Inferior parietal cortex (tissue), 1 donor: ENCODE data around the gene NCF4.

ENCODE experiments used
- DNase-seq: peaks from one replicate; pipeline ENCODE4 v3.0.0-alpha.2; 2016; ENCODE audit errors: extremely low spot score

The NCF4 gene

GRCh38 chr22:36860821-36861659, at the start of gene NCF4:
Gene NCF4, plus strand, starts transcription at chr22:36861006. Its CDS starts 166 bp downstream, at chr22:36861172.
- peak; percentile 24 for DNase-seq

GRCh38 chr22:36811094-36811800, 49.6 kb upstream of the NCF4 start:
- DNase-seq: no peak

GRCh38 chr22:36814801-36815200, 46.0 kb upstream of the NCF4 start:
- DNase-seq: no peak

- no peak for DNase-seq
Measured at GRCh38 chr22:36815558-36816338, 45.1 kb upstream of the NCF4 start.

- no peak for DNase-seq
Measured at GRCh38 chr22:36816339-36816635, 44.5 kb upstream of the NCF4 start.

- DNase-seq: peak; percentile 13
Measured at GRCh38 chr22:36816636-36817524, 43.9 kb upstream of the NCF4 start, which contains the start of gene PVALB. Gene PVALB, minus strand, starts transcription at chr22:36817035. Its CDS starts 30 bp downstream, at chr22:36817005.

- no peak for DNase-seq
Measured at GRCh38 chr22:36817525-36817848, 43.3 kb upstream of the NCF4 start.

GRCh38 chr22:36818010-36818642, 42.7 kb upstream of the NCF4 start:
- DNase-seq: no peak

GRCh38 chr22:36819112-36819511, 41.7 kb upstream of the NCF4 start:
- DNase-seq: no peak

- DNase-seq: no peak
Measured at GRCh38 chr22:36822581-36822980, 38.2 kb upstream of the NCF4 start.

- DNase-seq: no peak
Measured at GRCh38 chr22:36823186-36823839, 37.5 kb upstream of the NCF4 start.

GRCh38 chr22:36824655-36825054, 36.2 kb upstream of the NCF4 start:
- DNase-seq: no peak

GRCh38 chr22:36826262-36826661, 34.5 kb upstream of the NCF4 start:
- DNase-seq: no peak

GRCh38 chr22:36828815-36829214, 32.0 kb upstream of the NCF4 start:
- no peak for DNase-seq

GRCh38 chr22:36829370-36830002, 31.3 kb upstream of the NCF4 start:
- no peak for DNase-seq

- no peak for DNase-seq
Measured at GRCh38 chr22:36830601-36831000, 30.2 kb upstream of the NCF4 start.

- no peak for DNase-seq
Measured at GRCh38 chr22:36831206-36831605, 29.6 kb upstream of the NCF4 start.

- DNase-seq: no peak
Measured at GRCh38 chr22:36831717-36832116, 29.1 kb upstream of the NCF4 start.

GRCh38 chr22:36833073-36833472, 27.7 kb upstream of the NCF4 start:
- DNase-seq: no peak

- DNase-seq: no peak
Measured at GRCh38 chr22:36835903-36836302, 24.9 kb upstream of the NCF4 start.
